Lower leg skin (tissue), 3 donors: ENCODE data around the gene PRPSAP2.

Experiments used
- CTCF ChIP-seq, 3 donors: fragments of 450-650 bp; IDR thresholded peaks; one replicate each; pipeline ENCODE4 v1.5.1; 2016; ENCODE audit warnings: antibody characterized with exemption in 3 of 3, mild to moderate bottlenecking in 3 of 3, moderate library complexity in 2 of 3
- POLR2A ChIP-seq, 2 donors: fragments of 450-650 bp; IDR thresholded peaks; one replicate each; pipeline ENCODE4 v1.6.1; 2016 to 2017; ENCODE audit warnings: antibody characterized with exemption in 2 of 2, mild to moderate bottlenecking in 1 of 2, moderate library complexity in 1 of 2

GRCh38 chr17:18960241-18960665 lies 102.3 kb downstream of the PRPSAP2 start:
- TF ChIP-seq CTCF (IDR thresholded peaks at IDR 0.05) (no peak), POLR2A (IDR thresholded peaks at IDR 0.05) (no peak)
